IPS-20b (cell line): ENCODE results near the gene SALL2.

ENCODE experiments used
- H3K27ac ChIP-seq: one replicate; pipeline ENCODE4 v1.5.1; 2013; ENCODE audit warnings: low read length
- H3K27me3 ChIP-seq: 2 replicates; pipeline ENCODE4 v1.6.1; 2013; ENCODE audit warnings: mild to moderate bottlenecking, low read length, inconsistent platforms; ENCODE audit not compliant: insufficient read depth
- H3K36me3 ChIP-seq: 2 replicates; pipeline ENCODE4 v1.6.1; 2013; ENCODE audit warnings: low read depth, mild to moderate bottlenecking, inconsistent platforms, low read length, moderate library complexity; ENCODE audit not compliant: insufficient read depth
- H3K4me1 ChIP-seq: 2 replicates; pipeline ENCODE4 v1.6.1; 2013; ENCODE audit warnings: mild to moderate bottlenecking, control low read depth, inconsistent platforms, low read length, moderate library complexity; ENCODE audit not compliant: insufficient read depth
- H3K4me3 ChIP-seq: 2 replicates; pipeline ENCODE4 v1.5.1; 2013; ENCODE audit warnings: mild to moderate bottlenecking, low read length, inconsistent platforms
- H3K9ac ChIP-seq: 2 replicates; pipeline ENCODE4 v1.6.1; 2013; ENCODE audit warnings: low read depth, mild to moderate bottlenecking, inconsistent platforms, low read length, moderate library complexity
- H3K9me3 ChIP-seq: 2 replicates; pipeline ENCODE4 v1.6.1; 2013; ENCODE audit warnings: mild to moderate bottlenecking, low read depth, low read length, inconsistent platforms; ENCODE audit not compliant: insufficient read depth

Gene SALL2

GRCh38 chr14:21506557-21506956 lies 19.6 kb downstream of the SALL2 start:
- Histone ChIP-seq H3K27ac (no peak overlapping the region), H3K9me3 (no peaks in the 10 kb centered on the region), H3K36me3 (peaks cover 66% of the 10 kb centered on the region)

GRCh38 chr14:21505012-21505553 lies 21.1 kb downstream of the SALL2 start:
- H3K27me3 ChIP-seq, result no peaks in the 10 kb centered on the region
- H3K27ac ChIP-seq, result no peak overlapping the region
- no peaks in the 10 kb centered on the region for H3K9me3 ChIP-seq
- no peak overlapping the region for H3K4me3 ChIP-seq
- peaks cover 81% of the 10 kb centered on the region for H3K36me3 ChIP-seq
- no peak overlapping the region for H3K9ac ChIP-seq
- peaks cover 4% of the 10 kb centered on the region; the same call in 1 of the 2 replicates for H3K4me1 ChIP-seq

More at GRCh38 chr14:21506557-21506956, 19.6 kb downstream of the SALL2 start:
- Histone ChIP-seq H3K4me3 (no peak overlapping the region), H3K27me3 (no peaks in the 10 kb centered on the region), H3K9ac (no peak overlapping the region), H3K4me1 (peaks cover 5% of the 10 kb centered on the region; the same call in 1 of the 2 replicates)

DNA sequence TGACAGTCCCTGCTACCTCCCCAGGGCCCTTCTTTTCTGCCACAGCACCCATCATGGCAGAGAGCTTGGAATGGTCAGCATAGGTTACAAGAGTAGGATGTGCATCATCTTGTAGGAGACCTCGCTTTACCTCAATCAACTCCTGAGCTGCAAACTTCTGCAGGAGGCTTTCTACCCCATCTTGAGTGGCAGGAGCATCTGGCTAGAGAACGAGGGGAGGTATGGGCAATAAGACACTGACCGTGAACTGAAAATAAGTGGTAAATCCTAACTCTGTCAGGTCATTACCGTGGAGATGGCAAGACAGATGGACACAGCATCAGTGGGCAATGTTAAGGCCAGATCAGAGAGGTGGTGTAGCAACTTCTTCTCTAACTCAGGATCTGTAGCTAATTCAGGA lies 22.8 kb downstream of the SALL2 start:
- Histone ChIP-seq H3K9me3 (no peaks in the 10 kb centered on the region), H3K36me3 (peaks cover 88% of the 10 kb centered on the region), H3K4me3 (no peak overlapping the region), H3K9ac (no peak overlapping the region), H3K4me1 (peaks cover 10% of the 10 kb centered on the region; the same call in 1 of the 2 replicates), H3K27ac (no peak overlapping the region), H3K27me3 (no peaks in the 10 kb centered on the region)

GRCh38 chr14:21501568-21501967 lies 24.6 kb downstream of the SALL2 start:
- Histone ChIP-seq H3K36me3 (peaks cover 90% of the 10 kb centered on the region), H3K27ac (no peak overlapping the region), H3K27me3 (no peaks in the 10 kb centered on the region), H3K4me3 (no peak overlapping the region), H3K9ac (no peak overlapping the region), H3K9me3 (no peaks in the 10 kb centered on the region), H3K4me1 (peaks cover 10% of the 10 kb centered on the region; the same call in 1 of the 2 replicates)

DNA sequence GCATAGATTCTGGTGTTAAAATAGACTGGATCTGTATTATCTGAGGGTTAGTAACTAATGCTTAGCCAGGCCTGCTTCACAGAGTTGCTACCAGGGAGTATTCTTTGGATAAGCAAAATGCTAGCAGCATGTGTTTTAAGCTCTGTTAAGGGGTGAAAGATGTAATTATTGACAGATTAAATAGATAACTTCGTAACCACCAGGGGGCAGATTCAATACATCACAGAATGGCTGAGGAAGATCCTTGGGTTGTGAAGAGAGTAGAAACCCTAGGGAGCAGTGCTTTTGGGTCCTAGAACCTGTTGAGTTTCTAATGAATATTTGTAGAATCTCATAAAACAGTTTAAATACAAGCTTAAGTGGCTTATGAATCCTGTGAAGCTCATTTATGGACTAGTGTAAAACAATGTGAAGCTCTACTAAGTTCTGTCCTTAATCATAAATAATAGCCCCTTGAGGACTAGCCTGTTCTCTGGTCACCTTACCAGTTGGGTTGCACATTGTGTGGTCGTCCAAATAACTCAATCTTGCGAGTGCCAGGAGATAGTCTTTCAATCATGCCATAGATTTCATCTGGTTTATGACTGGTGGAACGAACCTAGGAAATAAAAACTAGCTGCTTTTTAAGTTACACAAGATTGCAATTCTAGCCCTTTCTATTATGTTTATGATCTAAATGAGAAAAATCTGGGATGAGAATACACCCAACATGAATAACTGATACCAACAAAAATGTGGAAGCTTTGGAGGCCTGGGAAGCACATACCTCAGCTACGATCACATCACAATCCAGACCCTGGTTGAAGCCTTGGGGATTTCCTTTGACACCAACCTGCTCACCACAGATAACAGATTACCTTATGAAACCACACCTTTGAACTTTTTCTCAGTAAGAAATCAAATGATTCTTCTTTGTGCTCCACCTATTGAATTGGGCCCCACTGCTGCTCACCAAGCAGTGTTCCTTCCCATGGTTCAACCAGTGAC lies 27.3 kb downstream of the SALL2 start:
- H3K36me3 ChIP-seq, result peaks cover 95% of the 10 kb centered on the region

GRCh38 chr14:21496453-21496852 lies 29.7 kb downstream of the SALL2 start:
- no peak overlapping the region for H3K4me3 ChIP-seq
- H3K27me3 ChIP-seq, result no peaks in the 10 kb centered on the region
- peaks cover 10% of the 10 kb centered on the region for H3K4me1 ChIP-seq
- no peak overlapping the region for H3K27ac ChIP-seq
- no peaks in the 10 kb centered on the region for H3K9me3 ChIP-seq
- no peak overlapping the region for H3K9ac ChIP-seq
- H3K36me3 ChIP-seq, result peaks cover 90% of the 10 kb centered on the region

More for the DNA sequence above, 27.3 kb downstream of the SALL2 start:
- Histone ChIP-seq H3K4me1 (peaks cover 10% of the 10 kb centered on the region), H3K9ac (peak overlapping the region; percentile 21; the same call in 1 of the 2 replicates), H3K27me3 (no peaks in the 10 kb centered on the region), H3K9me3 (no peaks in the 10 kb centered on the region), H3K27ac (no peak overlapping the region), H3K4me3 (no peak overlapping the region)

GRCh38 chr14:21494902-21495762 lies 31.0 kb downstream of the SALL2 start:
- Histone ChIP-seq H3K4me3 (no peak overlapping the region), H3K4me1 (peaks cover 10% of the 10 kb centered on the region), H3K9me3 (no peaks in the 10 kb centered on the region), H3K36me3 (peaks cover 89% of the 10 kb centered on the region), H3K27ac (no peak overlapping the region), H3K27me3 (no peaks in the 10 kb centered on the region), H3K9ac (no peak overlapping the region)

DNA sequence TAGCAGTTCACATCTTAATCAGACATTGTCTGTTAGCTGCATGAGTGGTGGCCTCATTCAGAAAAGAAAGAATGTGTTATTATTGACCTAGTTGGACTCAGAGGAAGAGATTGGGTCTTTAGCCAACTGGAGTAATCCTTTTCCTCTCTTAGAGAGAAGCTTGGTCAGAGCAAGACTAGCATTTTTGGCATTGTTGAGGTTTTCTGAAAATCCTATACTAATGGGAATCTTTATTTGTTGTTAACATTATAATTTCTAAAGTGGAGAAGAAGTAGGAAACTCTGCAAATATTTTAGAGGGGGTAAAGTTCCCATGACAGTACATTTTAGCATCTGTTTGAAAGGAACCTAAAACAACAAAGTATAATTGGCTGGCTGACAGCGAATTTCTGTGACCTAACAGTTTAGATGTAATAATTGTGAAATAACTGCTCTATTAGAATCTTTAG lies 39.5 kb downstream of the SALL2 start:
- Histone ChIP-seq H3K4me3 (no peak overlapping the region), H3K9ac (no peak overlapping the region), H3K9me3 (no peaks in the 10 kb centered on the region), H3K27me3 (no peaks in the 10 kb centered on the region), H3K36me3 (peaks cover 52% of the 10 kb centered on the region), H3K4me1 (no peaks in the 10 kb centered on the region), H3K27ac (no peak overlapping the region)

DNA sequence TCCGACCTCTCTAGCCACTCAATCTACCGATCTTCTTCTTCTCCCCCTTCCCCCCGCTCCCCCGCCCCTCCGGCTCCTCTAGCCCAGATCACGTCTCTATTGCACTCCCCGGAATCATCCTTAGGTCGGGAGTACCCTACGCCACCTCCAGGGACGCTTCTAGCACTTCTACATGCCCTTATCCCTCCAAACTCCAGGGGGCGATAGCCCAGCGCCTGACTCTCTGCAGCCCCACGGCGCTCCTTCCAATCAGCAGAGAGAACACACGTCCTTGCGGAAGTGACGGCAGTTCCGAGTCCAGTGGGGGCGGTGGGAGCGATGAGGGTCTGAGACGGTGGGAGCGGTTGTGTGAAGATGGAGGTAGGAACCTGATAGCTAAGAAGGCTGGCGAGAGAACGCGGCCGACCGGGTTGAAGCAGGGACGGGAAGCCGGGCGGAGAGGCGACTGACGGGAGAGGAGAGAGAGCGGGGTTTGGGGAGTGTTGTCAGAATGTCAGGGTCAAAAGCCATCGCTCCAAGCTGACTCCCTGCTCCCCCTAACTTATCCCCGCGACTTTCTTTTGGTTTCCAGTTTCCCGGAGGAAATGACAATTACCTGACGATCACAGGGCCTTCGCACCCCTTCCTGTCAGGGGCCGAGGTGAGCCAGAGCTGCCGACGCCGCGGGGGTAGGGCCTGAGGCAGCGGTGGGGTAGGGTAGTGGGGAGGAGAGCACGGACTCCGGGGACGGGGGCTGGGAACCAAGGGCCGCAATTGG lies 49.0 kb downstream of the SALL2 start, which contains the start of the genes RAB2B and TOX4:
RAB2B (minus strand) TSS at position 35 of the 757 bp plus-strand sequence. CDS start 87 bp downstream, outside the sequence.
TOX4 (plus strand) TSS at position 271 of the 757 bp plus-strand sequence; CDS start at position 355, 84 bp downstream.
- Histone ChIP-seq H3K4me1 (peaks cover 3% of the 10 kb centered on the region; the same call in 1 of the 2 replicates), H3K9ac (peak within 1 kb of the TSS; percentile 93), H3K9me3 (no peaks in the 10 kb centered on the region), H3K4me3 (peak within 1 kb of the TSS; percentile 99), H3K27me3 (no peaks in the 10 kb centered on the region), H3K36me3 (peaks cover 30% of the 10 kb centered on the region), H3K27ac (peak within 1 kb of the TSS; percentile 46)

GRCh38 chr14:21476523-21476924 lies 49.6 kb downstream of the SALL2 start:
- H3K4me3 ChIP-seq, result peak overlapping the region; percentile 99
- H3K27me3 ChIP-seq, result no peaks in the 10 kb centered on the region
- peaks cover 28% of the 10 kb centered on the region for H3K36me3 ChIP-seq
- H3K9me3 ChIP-seq, result no peaks in the 10 kb centered on the region
- peak overlapping the region; percentile 21 for H3K27ac ChIP-seq
- H3K4me1 ChIP-seq, result peaks cover 3% of the 10 kb centered on the region; the same call in 1 of the 2 replicates
- H3K9ac ChIP-seq, result peak overlapping the region; percentile 93
